Vagina (tissue), 2 donors: Measurements from ENCODE around the gene ABI1.

Source experiments
- POLR2A ChIP-seq, 2 donors: fragments of 450-650 bp; IDR thresholded peaks; one replicate each; pipeline ENCODE4 v1.6.1; 2017; ENCODE audit warnings: antibody characterized with exemption in 2 of 2, mild to moderate bottlenecking in 2 of 2, moderate library complexity in 2 of 2
- TF ChIP-seq, protein P1 (sequence below), 3 experiments: fragments of 450-650 bp in 2 of 3; fragments of 200-600 bp in 1 of 3; sonication (generic) in 1 of 3; IDR thresholded peaks; one replicate each; pipeline ENCODE4 v1.5.1; 2017 to 2019; ENCODE audit warnings: antibody characterized with exemption in 3 of 3, mild to moderate bottlenecking in 2 of 3, moderate library complexity in 2 of 3

DNA sequence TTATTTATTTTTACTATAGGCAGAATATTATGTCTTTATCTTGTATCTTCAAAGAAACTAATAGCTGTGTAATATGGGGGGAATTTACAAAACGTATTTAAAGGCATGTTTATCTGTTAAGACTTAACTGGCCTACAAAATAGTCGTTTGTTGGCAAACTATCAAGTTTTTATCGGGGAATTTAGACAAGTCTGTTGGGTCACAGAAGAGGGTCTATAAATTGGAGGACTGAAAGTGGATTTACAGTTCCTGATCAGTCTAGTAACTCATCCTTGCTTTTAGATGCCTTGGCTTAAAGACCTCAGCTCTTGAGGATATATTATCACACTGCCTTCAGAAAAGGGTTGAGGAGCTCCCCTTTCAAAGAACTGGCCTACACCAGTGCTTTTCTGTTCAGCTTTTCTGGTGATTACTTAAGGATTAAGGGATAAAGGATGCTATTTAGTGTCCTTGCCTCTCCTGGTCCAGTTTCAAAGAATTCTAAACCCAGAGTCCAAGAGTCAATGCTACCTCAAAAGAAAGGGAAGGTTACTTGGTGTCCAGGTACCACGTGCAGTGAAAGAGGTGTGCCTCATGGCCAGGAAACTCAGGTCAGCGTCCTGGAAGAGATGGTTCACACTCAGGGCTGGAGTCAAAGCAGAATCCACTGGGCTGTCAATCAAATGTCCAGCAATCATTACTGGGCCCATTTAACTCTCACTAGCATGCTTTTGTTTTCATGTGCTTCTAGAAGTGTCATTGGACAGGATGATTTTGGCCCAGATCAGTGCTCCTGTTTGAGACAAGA is 42.9 kb upstream of the ABI1 start:
- TF ChIP-seq, protein P1, sequence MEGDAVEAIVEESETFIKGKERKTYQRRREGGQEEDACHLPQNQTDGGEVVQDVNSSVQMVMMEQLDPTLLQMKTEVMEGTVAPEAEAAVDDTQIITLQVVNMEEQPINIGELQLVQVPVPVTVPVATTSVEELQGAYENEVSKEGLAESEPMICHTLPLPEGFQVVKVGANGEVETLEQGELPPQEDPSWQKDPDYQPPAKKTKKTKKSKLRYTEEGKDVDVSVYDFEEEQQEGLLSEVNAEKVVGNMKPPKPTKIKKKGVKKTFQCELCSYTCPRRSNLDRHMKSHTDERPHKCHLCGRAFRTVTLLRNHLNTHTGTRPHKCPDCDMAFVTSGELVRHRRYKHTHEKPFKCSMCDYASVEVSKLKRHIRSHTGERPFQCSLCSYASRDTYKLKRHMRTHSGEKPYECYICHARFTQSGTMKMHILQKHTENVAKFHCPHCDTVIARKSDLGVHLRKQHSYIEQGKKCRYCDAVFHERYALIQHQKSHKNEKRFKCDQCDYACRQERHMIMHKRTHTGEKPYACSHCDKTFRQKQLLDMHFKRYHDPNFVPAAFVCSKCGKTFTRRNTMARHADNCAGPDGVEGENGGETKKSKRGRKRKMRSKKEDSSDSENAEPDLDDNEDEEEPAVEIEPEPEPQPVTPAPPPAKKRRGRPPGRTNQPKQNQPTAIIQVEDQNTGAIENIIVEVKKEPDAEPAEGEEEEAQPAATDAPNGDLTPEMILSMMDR (IDR thresholded peaks at IDR 0.05), result no peak
- no peak for TF ChIP-seq POLR2A (IDR thresholded peaks at IDR 0.05)
